ENCODE measurements around the gene MEGF10. TPM values are rescaled to one million over a fixed set of nuclear protein-coding genes. Genes with fewer than 3 reads are reported as not detected.

Gene MEGF10
- total RNA-seq, 1 donor from 2014 or later, result 0.69 TPM

GRCh38 chr5:127298036-127298429, 7.4 kb downstream of the MEGF10 start:
- Mint-ChIP-seq H3K36me3 (ENCODE audit: unreplicated experiment) (no peaks in the 10 kb centered on the region), H3K4me1 (ENCODE audit: low read depth, unreplicated experiment) (no peaks in the 10 kb centered on the region), H3K4me3 (ENCODE audit: unreplicated experiment) (no peak overlapping the region), H3K9me3 (ENCODE audit: unreplicated experiment) (no peaks in the 10 kb centered on the region), H3K27ac (ENCODE audit: unreplicated experiment) (no peak overlapping the region), H3K27me3 (ENCODE audit: unreplicated experiment) (peaks cover 3% of the 10 kb centered on the region)
- DNase-seq, result no peak
- TF ChIP-seq, protein P1, sequence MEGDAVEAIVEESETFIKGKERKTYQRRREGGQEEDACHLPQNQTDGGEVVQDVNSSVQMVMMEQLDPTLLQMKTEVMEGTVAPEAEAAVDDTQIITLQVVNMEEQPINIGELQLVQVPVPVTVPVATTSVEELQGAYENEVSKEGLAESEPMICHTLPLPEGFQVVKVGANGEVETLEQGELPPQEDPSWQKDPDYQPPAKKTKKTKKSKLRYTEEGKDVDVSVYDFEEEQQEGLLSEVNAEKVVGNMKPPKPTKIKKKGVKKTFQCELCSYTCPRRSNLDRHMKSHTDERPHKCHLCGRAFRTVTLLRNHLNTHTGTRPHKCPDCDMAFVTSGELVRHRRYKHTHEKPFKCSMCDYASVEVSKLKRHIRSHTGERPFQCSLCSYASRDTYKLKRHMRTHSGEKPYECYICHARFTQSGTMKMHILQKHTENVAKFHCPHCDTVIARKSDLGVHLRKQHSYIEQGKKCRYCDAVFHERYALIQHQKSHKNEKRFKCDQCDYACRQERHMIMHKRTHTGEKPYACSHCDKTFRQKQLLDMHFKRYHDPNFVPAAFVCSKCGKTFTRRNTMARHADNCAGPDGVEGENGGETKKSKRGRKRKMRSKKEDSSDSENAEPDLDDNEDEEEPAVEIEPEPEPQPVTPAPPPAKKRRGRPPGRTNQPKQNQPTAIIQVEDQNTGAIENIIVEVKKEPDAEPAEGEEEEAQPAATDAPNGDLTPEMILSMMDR (IDR thresholded peaks at IDR 0.05; ENCODE audit: partially characterized antibody, unreplicated experiment), result no peak

DNA sequence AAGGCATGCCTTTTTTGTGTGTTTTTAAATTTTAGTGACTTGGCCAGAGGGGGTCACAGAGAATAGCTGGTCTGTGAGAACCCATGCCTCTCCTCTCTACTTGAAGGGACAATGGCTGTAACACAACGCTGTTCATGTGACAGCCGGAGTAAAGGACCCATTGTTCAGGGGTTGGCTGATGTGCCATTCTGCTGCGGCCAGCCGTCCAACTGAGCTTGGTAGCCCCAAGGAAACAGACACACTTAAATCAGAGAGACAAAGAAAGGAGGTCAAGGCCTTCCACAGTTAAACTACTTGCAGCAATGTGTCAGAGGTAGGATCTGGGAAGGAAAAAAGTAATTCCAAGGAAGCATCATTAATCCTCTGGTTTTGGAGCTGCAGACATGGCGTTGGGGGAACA, 8.1 kb downstream of the MEGF10 start:
- no peaks in the 10 kb centered on the region for H3K4me1 Mint-ChIP-seq (ENCODE audit: low read depth, unreplicated experiment)
- H3K36me3 Mint-ChIP-seq (ENCODE audit: unreplicated experiment), result no peaks in the 10 kb centered on the region
- TF ChIP-seq, protein P1 (IDR thresholded peaks at IDR 0.05; ENCODE audit: partially characterized antibody, unreplicated experiment), result no peak
- DNase-seq, result no peak
- no peak overlapping the region for H3K27ac Mint-ChIP-seq (ENCODE audit: unreplicated experiment)
- no peaks in the 10 kb centered on the region for H3K9me3 Mint-ChIP-seq (ENCODE audit: unreplicated experiment)
- peaks cover 3% of the 10 kb centered on the region for H3K27me3 Mint-ChIP-seq (ENCODE audit: unreplicated experiment)
- no peak overlapping the region for H3K4me3 Mint-ChIP-seq (ENCODE audit: unreplicated experiment)

DNA sequence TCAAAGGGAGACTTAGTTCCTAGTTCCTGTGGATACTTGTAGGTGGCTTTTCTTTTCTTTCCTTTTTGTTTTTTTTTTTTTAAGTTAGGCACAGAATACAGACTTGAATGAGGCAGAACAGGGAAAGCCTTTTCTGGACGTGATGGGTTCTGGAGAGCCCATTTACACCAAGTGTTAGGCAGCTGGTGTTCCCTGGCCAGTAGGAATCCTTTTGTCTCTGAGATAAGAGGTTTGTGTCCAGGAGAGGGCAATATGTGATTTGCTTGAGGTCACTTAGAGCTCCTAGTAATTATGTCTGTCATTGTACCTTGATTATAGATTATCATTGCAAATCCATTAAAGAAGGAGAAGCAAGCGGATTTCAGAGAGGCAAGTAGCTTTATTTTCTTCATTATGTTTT, 9.1 kb downstream of the MEGF10 start:
- DNase-seq, result no peak
- TF ChIP-seq, protein P1 (IDR thresholded peaks at IDR 0.05; ENCODE audit: partially characterized antibody, unreplicated experiment), result no peak
- Mint-ChIP-seq H3K36me3 (ENCODE audit: unreplicated experiment) (no peaks in the 10 kb centered on the region), H3K27ac (ENCODE audit: unreplicated experiment) (no peak overlapping the region), H3K4me3 (ENCODE audit: unreplicated experiment) (no peak overlapping the region), H3K4me1 (ENCODE audit: low read depth, unreplicated experiment) (no peaks in the 10 kb centered on the region), H3K9me3 (ENCODE audit: unreplicated experiment) (no peaks in the 10 kb centered on the region), H3K27me3 (ENCODE audit: unreplicated experiment) (peaks cover 3% of the 10 kb centered on the region)

GRCh38 chr5:127302509-127302908, 11.9 kb downstream of the MEGF10 start:
- H3K36me3 Mint-ChIP-seq (ENCODE audit: unreplicated experiment), result no peaks in the 10 kb centered on the region
- H3K4me1 Mint-ChIP-seq (ENCODE audit: low read depth, unreplicated experiment), result no peaks in the 10 kb centered on the region
- no peaks in the 10 kb centered on the region for H3K9me3 Mint-ChIP-seq (ENCODE audit: unreplicated experiment)
- peaks cover 3% of the 10 kb centered on the region for H3K27me3 Mint-ChIP-seq (ENCODE audit: unreplicated experiment)
- H3K27ac Mint-ChIP-seq (ENCODE audit: unreplicated experiment), result no peak overlapping the region
- DNase-seq, result no peak
- no peak overlapping the region for H3K4me3 Mint-ChIP-seq (ENCODE audit: unreplicated experiment)
- TF ChIP-seq, protein P1 (IDR thresholded peaks at IDR 0.05; ENCODE audit: partially characterized antibody, unreplicated experiment), result no peak

GRCh38 chr5:127303404-127303803, 12.8 kb downstream of the MEGF10 start:
- TF ChIP-seq, protein P1 (IDR thresholded peaks at IDR 0.05; ENCODE audit: partially characterized antibody, unreplicated experiment), result no peak
- H3K4me3 Mint-ChIP-seq (ENCODE audit: unreplicated experiment), result no peak overlapping the region
- peaks cover 3% of the 10 kb centered on the region for H3K27me3 Mint-ChIP-seq (ENCODE audit: unreplicated experiment)
- no peak overlapping the region for H3K27ac Mint-ChIP-seq (ENCODE audit: unreplicated experiment)
- H3K4me1 Mint-ChIP-seq (ENCODE audit: low read depth, unreplicated experiment), result no peaks in the 10 kb centered on the region
- no peaks in the 10 kb centered on the region for H3K9me3 Mint-ChIP-seq (ENCODE audit: unreplicated experiment)
- H3K36me3 Mint-ChIP-seq (ENCODE audit: unreplicated experiment), result no peaks in the 10 kb centered on the region
- DNase-seq, result no peak

All from glutamatergic neuron (in vitro differentiated cells).